Thoracic aorta (tissue), 2 donors: ENCODE results near the gene ITPR2. TPM values are rescaled to one million over a fixed set of nuclear protein-coding genes. Genes with fewer than 3 reads are reported as not detected.
A peak's percentile ranks its signal among the peaks of the same experiment; 100 is the strongest.

Experiments
- ATAC-seq: fragments of 150-250 bp; one replicate; pipeline ENCODE4 v1.8.0; 2017; ENCODE audit warnings: low read depth; ENCODE audit not compliant: insufficient number of reproducible peaks, low FRiP score
- DNase-seq: peaks from one replicate; pipeline ENCODE4 v3.0.0-alpha.2; 2020; ENCODE audit warnings: low spot score
- H3K27ac ChIP-seq, 2 donors: fragments of 200-600 bp; sonication (generic); 1 replicate in 1 of 2; 2 replicates in 1 of 2; pipeline ENCODE4 v1.5.1; 2016; ENCODE audit warnings: mild to moderate bottlenecking in 2 of 2, moderate library complexity in 2 of 2
- H3K27me3 ChIP-seq: fragments of 200-600 bp; sonication (generic); replicated peaks from 2 replicates; pipeline ENCODE4 v1.6.0; 2016; ENCODE audit warnings: mild to moderate bottlenecking; ENCODE audit not compliant: insufficient read depth
- H3K36me3 ChIP-seq: fragments of 200-600 bp; sonication (generic); one replicate; pipeline ENCODE4 v1.5.1; 2016
- H3K4me1 ChIP-seq, 2 donors: fragments of 200-600 bp; sonication (generic); 1 replicate in 1 of 2; 2 replicates in 1 of 2; pipeline versions ENCODE4 v1.5.1 to v1.6.0; 2016; ENCODE audit warnings: low read depth in 2 of 2, mild to moderate bottlenecking in 1 of 2; ENCODE audit not compliant: control insufficient read depth in 1 of 2
- H3K4me3 ChIP-seq: fragments of 200-600 bp; sonication (generic); 2 replicates; pipeline ENCODE4 v1.5.1; 2016; ENCODE audit warnings: mild to moderate bottlenecking
- H3K9me3 ChIP-seq: fragments of 200-600 bp; sonication (generic); 2 replicates; pipeline ENCODE4 v1.5.1; 2016
- CTCF ChIP-seq: fragments of 200-600 bp; sonication (generic); IDR thresholded peaks from one replicate; pipeline ENCODE4 v1.5.1; 2019; ENCODE audit warnings: antibody characterized with exemption
- total RNA-seq, 2 donors: library from RNA; depleted of rRNA; stranded (reverse); fragments of >200 nt; gene quantifications; one replicate each; pipeline versions ENCODE4 v1.1.0 to v1.2.3, GENCODE V29; 2016

ITPR2 gene
- total RNA-seq, 2 donors from 2014 or later, result 28.3 to 86.3 TPM

DNA sequence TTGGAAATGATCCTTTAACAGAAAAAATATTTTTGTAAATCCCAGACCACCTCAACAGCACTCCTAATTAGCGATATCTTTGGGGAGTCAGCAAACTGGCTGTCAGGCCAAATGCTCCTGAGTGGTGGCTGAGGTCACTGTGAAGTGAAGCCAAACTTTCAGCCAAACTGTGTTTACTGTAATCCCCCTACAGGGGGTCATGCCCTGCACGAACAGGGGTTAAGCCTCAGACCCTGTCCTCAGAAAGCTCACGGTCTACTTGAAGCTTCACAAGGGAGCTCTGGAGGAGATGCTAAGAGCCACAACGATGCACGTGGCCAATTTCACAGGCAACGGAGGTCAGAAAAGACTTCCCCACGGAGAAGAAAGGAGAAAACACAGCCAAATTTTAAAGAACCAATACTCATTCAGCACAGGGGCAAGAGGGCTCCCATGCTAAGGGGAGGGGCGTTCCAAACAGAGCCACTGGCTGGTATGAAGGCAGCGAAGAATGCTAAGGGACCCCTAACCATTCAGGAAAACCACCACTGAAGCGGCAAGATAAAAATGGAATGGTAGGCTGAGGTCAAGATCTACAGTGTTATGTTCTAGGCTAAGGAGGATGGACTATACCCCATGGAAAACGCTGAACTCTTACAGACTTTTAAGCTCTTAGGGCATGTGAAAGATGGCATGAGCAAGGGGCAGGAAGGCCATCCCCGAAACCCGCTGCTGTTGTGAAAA, 105.4 kb downstream of the ITPR2 start:
- no peaks in the 10 kb centered on the region for H3K27me3 ChIP-seq
- H3K4me3 ChIP-seq, result no peak overlapping the region
- no peak for TF ChIP-seq CTCF
- no peak overlapping the region for H3K27ac ChIP-seq
- no peaks in the 10 kb centered on the region for H3K9me3 ChIP-seq
- no peaks in the 10 kb centered on the region for H3K36me3 ChIP-seq
- H3K4me1 ChIP-seq, result peaks cover 10 to 23% of the 10 kb centered on the region in 2 donors
- DNase-seq (no peak), ATAC-seq (no peak)

- Histone ChIP-seq H3K27ac (no peak overlapping the region), H3K9me3 (no peaks in the 10 kb centered on the region), H3K4me3 (no peak overlapping the region), H3K36me3 (no peaks in the 10 kb centered on the region), H3K27me3 (no peaks in the 10 kb centered on the region), H3K4me1 (peaks cover 10 to 26% of the 10 kb centered on the region in 2 donors)
- DNase-seq, result no peak
- ATAC-seq, result no peak
- no peak for TF ChIP-seq CTCF
These were observed 106.0 kb downstream of the ITPR2 start for GRCh38 chr12:26726956-26727355.

GRCh38 chr12:26725276-26725916, 107.6 kb downstream of the ITPR2 start:
- Histone ChIP-seq H3K27me3 (no peaks in the 10 kb centered on the region), H3K27ac (no peak overlapping the region), H3K9me3 (no peaks in the 10 kb centered on the region), H3K36me3 (no peaks in the 10 kb centered on the region), H3K4me1 (peaks cover 3 to 26% of the 10 kb centered on the region in 2 donors), H3K4me3 (no peak overlapping the region)
- DNase-seq (no peak), ATAC-seq (no peak)
- TF ChIP-seq CTCF, result no peak

- Histone ChIP-seq H3K27ac (peak overlapping the region; percentile 19 to 38), H3K27me3 (no peaks in the 10 kb centered on the region), H3K9me3 (no peaks in the 10 kb centered on the region), H3K4me1 (peaks cover 3 to 26% of the 10 kb centered on the region in 2 donors), H3K4me3 (no peak overlapping the region), H3K36me3 (no peaks in the 10 kb centered on the region)
- ATAC-seq, result no peak
- DNase-seq, result no peak
- TF ChIP-seq CTCF, result no peak
These were observed 108.7 kb downstream of the ITPR2 start for GRCh38 chr12:26724309-26724702.

GRCh38 chr12:26723379-26724308, 109.3 kb downstream of the ITPR2 start:
- H3K27ac ChIP-seq, result peak overlapping the region; percentile 19 to 38

More at GRCh38 chr12:26723379-26724308, 109.3 kb downstream of the ITPR2 start:
- no peak for DNase-seq
- Histone ChIP-seq H3K27me3 (no peaks in the 10 kb centered on the region), H3K4me1 (peaks cover 3 to 26% of the 10 kb centered on the region in 2 donors), H3K36me3 (no peaks in the 10 kb centered on the region), H3K9me3 (no peaks in the 10 kb centered on the region), H3K4me3 (peak overlapping the region; percentile 0)
- no peak for ATAC-seq
- TF ChIP-seq CTCF, result no peak
